SH-SY5Y (cell line): Measurements from ENCODE around the gene PTGES3L.
A peak's percentile ranks its signal among the peaks of the same experiment; 100 is the strongest.

Source experiments
- GATA2 ChIP-seq: IDR thresholded peaks from 2 replicates; pipeline ENCODE4 v1.6.1; 2011; ENCODE audit warnings: mild to moderate bottlenecking, low read depth, low read length
- GATA3 ChIP-seq: IDR thresholded peaks from 2 replicates; pipeline ENCODE4 v1.6.1; 2011; ENCODE audit warnings: low read depth, mild to moderate bottlenecking, low read length, moderate library complexity

DNA sequence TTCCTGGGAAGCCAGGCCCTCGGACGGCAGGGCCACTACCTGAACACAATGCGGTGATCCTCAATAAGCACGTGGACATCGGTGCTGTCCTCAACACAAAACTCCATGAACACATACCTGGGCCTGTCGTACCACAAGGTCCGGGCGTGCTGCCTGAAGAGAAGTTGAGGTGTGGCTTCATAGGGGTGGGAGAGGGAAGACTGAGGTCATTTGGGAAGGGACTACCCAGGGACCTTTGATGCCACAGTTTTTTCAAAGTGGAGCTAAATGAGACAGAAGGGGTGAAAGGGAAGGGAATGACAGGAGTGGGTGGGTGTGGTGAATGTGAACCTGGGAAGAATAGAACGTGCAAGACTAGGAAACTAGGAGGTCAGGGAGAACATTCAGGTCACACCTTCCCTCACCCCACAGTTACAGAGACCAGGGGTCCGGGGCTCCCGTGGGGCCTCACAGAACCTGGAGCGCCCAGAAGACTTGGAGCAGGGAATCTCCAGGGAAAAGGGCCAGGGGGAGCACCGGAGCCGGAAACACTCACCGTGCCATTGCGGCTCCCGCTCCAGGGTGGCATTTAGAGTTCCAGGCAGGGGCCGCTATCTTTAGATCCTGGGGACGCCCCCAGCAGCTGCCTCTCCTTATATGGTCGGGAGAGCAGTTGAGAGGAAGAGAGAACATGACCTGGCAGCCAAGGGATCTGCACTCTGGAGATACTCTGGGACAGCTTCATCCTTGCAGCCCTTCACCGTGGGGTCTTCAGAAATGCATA, at the start of gene PTGES3L:
- peak; percentile 71 for TF ChIP-seq GATA2
- no peak for TF ChIP-seq GATA3
